A673 (cell line): ENCODE data around the gene CLCN7. TPM values are rescaled to one million over a fixed set of nuclear protein-coding genes. Genes with fewer than 3 reads are reported as not detected.
A peak's percentile ranks its signal among the peaks of the same experiment; 100 is the strongest.

Experiments used
- BruUV-seq: library from RNA; stranded (reverse); fragments of 400-500 nt; replicated peaks from 2 replicates; lab custom pipeline; 2021; lab: Mats Ljungman, UMichigan
- CTCF ChIA-PET: fragments of 300-600 bp; sonication (Branson Sonifier 250); formaldehyde crosslinking; loops from one replicate; lab custom pipeline; 2022; ENCODE audit warnings: antibody characterized with exemption; lab: Charles Lee
- POLR2A ChIA-PET: fragments of 300-600 bp; sonication (Branson Sonifier 250); formaldehyde crosslinking; loops from one replicate; lab custom pipeline; 2022; ENCODE audit warnings: antibody characterized with exemption; ENCODE audit not compliant: low non-redundant PET; lab: Charles Lee
- DNase-seq: peaks from one replicate; pipeline ENCODE4 v3.0.0-alpha.2; 2015; ENCODE audit warnings: low spot score
- H3K27ac ChIP-seq: fragments of 200-600 bp; sonication (generic); 2 replicates; pipeline ENCODE4 v1.5.1; 2016; ENCODE audit warnings: mixed run types, low read depth, mild to moderate bottlenecking, mixed read lengths, antibody characterized with exemption, low read length; ENCODE audit not compliant: poor library complexity, severe bottlenecking
- H3K27me3 ChIP-seq: fragments of 200-600 bp; sonication (generic); replicated peaks from 2 replicates; pipeline ENCODE4 v1.6.1; 2017; ENCODE audit warnings: mixed run types, low read depth, mild to moderate bottlenecking, mixed read lengths, antibody characterized with exemption, low read length; ENCODE audit not compliant: insufficient read depth, poor library complexity
- H3K36me3 ChIP-seq: fragments of 200-600 bp; sonication (generic); 2 replicates; pipeline ENCODE4 v1.6.1; 2016; ENCODE audit warnings: mixed run types, mild to moderate bottlenecking, mixed read lengths, antibody characterized with exemption, low read length; ENCODE audit not compliant: insufficient read depth, poor library complexity, severe bottlenecking
- H3K4me1 ChIP-seq: fragments of 200-600 bp; sonication (generic); 2 replicates; pipeline ENCODE4 v1.6.1; 2017; ENCODE audit warnings: mixed run types, mild to moderate bottlenecking, mixed read lengths, antibody characterized with exemption, low read length; ENCODE audit not compliant: insufficient read depth, poor library complexity, severe bottlenecking
- H3K4me3 ChIP-seq: fragments of 200-600 bp; sonication (generic); 2 replicates; pipeline ENCODE4 v1.5.1; 2016; ENCODE audit warnings: low read depth, mixed run types, mild to moderate bottlenecking, mixed read lengths, low read length; ENCODE audit not compliant: poor library complexity, severe bottlenecking
- H3K9me3 ChIP-seq: fragments of 200-600 bp; sonication (generic); 2 replicates; pipeline ENCODE4 v1.6.1; 2016; ENCODE audit warnings: mixed run types, low read depth, mild to moderate bottlenecking, mixed read lengths, antibody characterized with exemption, low read length; ENCODE audit not compliant: poor library complexity, severe bottlenecking
- EZH2 ChIP-seq: fragments of 200-600 bp; sonication (generic); IDR thresholded peaks from 2 replicates; pipeline ENCODE4 v1.6.1; 2017; ENCODE audit warnings: borderline replicate concordance, low read depth, mild to moderate bottlenecking, mixed read lengths, antibody characterized with exemption, low read length; ENCODE audit not compliant: poor library complexity, severe bottlenecking
- intact Hi-C: fragments of 100-400 bp; cut with micrococcal nuclease; formaldehyde crosslinking; loops from one replicate; pipeline ENCODE4 v1.10.0; 2022; ENCODE audit not compliant: unreplicated experiment
- total RNA-seq: library from RNA; stranded (reverse); gene quantifications from 2 replicates; pipeline ENCODE4 v1.2.3, GENCODE V29; 2021
- TF ChIP-seq, protein P1 (sequence below): fragments of 300-800, 200-600 bp; sonication (generic); conservative IDR thresholded peaks from 2 replicates; pipeline ENCODE4 v1.5.1; 2017; ENCODE audit warnings: low read depth, mild to moderate bottlenecking, antibody characterized with exemption, low read length, moderate library complexity, mixed read lengths

The CLCN7 gene
- total RNA-seq, 1 experiment from 2014 or later = 89.3 TPM

- H3K4me3 ChIP-seq = no peak overlapping the region
- TF ChIP-seq, protein P1, sequence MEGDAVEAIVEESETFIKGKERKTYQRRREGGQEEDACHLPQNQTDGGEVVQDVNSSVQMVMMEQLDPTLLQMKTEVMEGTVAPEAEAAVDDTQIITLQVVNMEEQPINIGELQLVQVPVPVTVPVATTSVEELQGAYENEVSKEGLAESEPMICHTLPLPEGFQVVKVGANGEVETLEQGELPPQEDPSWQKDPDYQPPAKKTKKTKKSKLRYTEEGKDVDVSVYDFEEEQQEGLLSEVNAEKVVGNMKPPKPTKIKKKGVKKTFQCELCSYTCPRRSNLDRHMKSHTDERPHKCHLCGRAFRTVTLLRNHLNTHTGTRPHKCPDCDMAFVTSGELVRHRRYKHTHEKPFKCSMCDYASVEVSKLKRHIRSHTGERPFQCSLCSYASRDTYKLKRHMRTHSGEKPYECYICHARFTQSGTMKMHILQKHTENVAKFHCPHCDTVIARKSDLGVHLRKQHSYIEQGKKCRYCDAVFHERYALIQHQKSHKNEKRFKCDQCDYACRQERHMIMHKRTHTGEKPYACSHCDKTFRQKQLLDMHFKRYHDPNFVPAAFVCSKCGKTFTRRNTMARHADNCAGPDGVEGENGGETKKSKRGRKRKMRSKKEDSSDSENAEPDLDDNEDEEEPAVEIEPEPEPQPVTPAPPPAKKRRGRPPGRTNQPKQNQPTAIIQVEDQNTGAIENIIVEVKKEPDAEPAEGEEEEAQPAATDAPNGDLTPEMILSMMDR = no peak
- TF ChIP-seq EZH2 = no peak
- intact Hi-C loops = no loop called here
- ChIA-PET POLR2A (no interaction called here), CTCF (no interaction called here)
- no peaks in the 10 kb centered on the region for H3K9me3 ChIP-seq
- BruUV-seq = no TSS peak
- H3K27ac ChIP-seq = no peak overlapping the region
- H3K27me3 ChIP-seq = no peaks in the 10 kb centered on the region
- no peaks in the 10 kb centered on the region for H3K4me1 ChIP-seq
- H3K36me3 ChIP-seq = peaks cover 6% of the 10 kb centered on the region
- no peak for DNase-seq
These were observed 24.0 kb downstream of the CLCN7 start for GRCh38 chr16:1450841-1451240.

DNA sequence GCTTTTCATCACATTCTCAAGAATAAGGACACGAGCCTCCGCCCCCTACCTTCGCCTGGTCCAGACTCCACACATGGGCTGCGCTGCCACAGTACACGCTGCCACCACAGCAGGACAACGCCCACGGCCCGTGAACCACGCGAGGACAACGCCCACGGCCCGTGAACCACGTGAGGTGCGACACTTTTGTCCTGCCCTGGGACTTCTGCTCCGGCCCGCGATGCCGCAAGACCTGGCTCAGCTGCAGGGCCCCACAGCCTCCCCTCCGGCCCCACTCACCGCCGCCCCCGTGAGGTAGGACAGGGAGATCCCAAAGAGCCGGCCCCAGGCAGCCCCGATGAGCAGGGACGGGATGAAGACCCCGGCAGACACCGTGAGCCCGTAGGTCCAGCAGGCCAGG lies 24.6 kb downstream of the CLCN7 start:
- TF ChIP-seq, protein P1 = peak; percentile 28; the same call in 1 of the 2 replicates
- TF ChIP-seq EZH2 = no peak
- Histone ChIP-seq H3K4me3 (no peak overlapping the region), H3K27me3 (no peaks in the 10 kb centered on the region), H3K4me1 (no peaks in the 10 kb centered on the region), H3K9me3 (no peaks in the 10 kb centered on the region), H3K36me3 (peaks cover 6% of the 10 kb centered on the region), H3K27ac (no peak overlapping the region)
- BruUV-seq = no TSS peak
- intact Hi-C loops = no loop called here
- DNase-seq = no peak
- ChIA-PET CTCF (no interaction called here), POLR2A (no interaction called here)

GRCh38 chr16:1449201-1449788 lies 25.5 kb downstream of the CLCN7 start:
- no TSS peak for BruUV-seq
- H3K36me3 ChIP-seq = peaks cover 6% of the 10 kb centered on the region
- CTCF ChIA-PET = no interaction called here
- H3K4me3 ChIP-seq = no peak overlapping the region
- H3K4me1 ChIP-seq = no peaks in the 10 kb centered on the region
- DNase-seq = no peak
- POLR2A ChIA-PET = no interaction called here
- intact Hi-C loops = no loop called here
- TF ChIP-seq EZH2 = no peak
- TF ChIP-seq, protein P1 = no peak
- H3K27me3 ChIP-seq = no peaks in the 10 kb centered on the region
- no peaks in the 10 kb centered on the region for H3K9me3 ChIP-seq
- no peak overlapping the region for H3K27ac ChIP-seq
